Measurements from ENCODE around the gene TPST2. TPM values are rescaled to one million over a fixed set of nuclear protein-coding genes. Genes with fewer than 3 reads are reported as not detected.
A peak's percentile ranks its signal among the peaks of the same experiment; 100 is the strongest.

The TPST2 gene
- total RNA-seq, 1 donor from 2014 or later = 63.1 TPM

DNA sequence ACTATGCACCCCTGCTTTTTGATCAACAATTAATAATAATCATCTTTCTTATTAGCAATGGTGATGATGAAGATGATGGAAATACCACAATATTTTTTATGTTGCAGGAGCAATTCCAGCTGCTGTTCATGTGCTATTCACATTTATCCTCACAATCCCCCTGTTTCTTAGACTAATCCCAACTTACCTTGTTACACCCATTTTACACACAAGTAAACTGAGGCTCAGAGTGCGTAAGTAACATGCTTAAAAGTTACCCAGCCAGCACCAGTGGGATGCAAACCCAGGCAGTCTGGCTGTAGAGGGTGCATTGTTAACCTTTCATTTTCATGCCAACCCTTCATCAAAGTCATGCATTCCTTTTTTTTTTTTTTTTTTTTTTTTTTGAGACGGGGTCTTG is 30.3 kb upstream of the TPST2 start:
- Histone ChIP-seq H3K4me3 (no peak overlapping the region), H3K36me3 (no peaks in the 10 kb centered on the region), H3K27me3 (ENCODE audit: low read depth) (no peaks in the 10 kb centered on the region), H3K4me1 (peaks cover 30% of the 10 kb centered on the region), H3K27ac (no peak overlapping the region), H3K9me3 (no peaks in the 10 kb centered on the region)
- no peak for ATAC-seq
- TF ChIP-seq, protein P1, sequence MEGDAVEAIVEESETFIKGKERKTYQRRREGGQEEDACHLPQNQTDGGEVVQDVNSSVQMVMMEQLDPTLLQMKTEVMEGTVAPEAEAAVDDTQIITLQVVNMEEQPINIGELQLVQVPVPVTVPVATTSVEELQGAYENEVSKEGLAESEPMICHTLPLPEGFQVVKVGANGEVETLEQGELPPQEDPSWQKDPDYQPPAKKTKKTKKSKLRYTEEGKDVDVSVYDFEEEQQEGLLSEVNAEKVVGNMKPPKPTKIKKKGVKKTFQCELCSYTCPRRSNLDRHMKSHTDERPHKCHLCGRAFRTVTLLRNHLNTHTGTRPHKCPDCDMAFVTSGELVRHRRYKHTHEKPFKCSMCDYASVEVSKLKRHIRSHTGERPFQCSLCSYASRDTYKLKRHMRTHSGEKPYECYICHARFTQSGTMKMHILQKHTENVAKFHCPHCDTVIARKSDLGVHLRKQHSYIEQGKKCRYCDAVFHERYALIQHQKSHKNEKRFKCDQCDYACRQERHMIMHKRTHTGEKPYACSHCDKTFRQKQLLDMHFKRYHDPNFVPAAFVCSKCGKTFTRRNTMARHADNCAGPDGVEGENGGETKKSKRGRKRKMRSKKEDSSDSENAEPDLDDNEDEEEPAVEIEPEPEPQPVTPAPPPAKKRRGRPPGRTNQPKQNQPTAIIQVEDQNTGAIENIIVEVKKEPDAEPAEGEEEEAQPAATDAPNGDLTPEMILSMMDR (IDR thresholded peaks at IDR 0.05) = no peak
- intact Hi-C loops (cut with DNase I) = no loop called here
- DNase-seq = no peak

DNA sequence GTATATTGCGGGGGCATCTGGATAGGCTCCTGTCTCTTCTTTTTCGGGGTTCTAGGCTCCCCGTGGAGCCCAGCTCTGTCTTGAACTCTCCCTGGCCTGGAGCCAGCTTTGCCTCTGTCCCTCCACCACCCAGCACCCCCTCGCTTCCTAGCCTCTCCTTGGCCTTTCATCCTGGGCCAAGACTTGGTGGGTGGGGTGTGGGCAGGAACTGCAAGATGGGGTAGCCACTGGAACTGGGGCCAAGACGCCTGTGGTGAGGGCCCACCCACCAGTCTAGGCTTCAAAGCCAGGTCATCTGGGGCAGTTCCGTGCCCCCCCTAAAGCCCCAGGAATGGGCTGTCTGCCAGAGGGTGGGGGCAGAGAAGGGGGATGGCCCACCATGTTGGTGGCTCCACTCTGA is 29.6 kb upstream of the TPST2 start:
- no peaks in the 10 kb centered on the region for H3K9me3 ChIP-seq
- TF ChIP-seq, protein P1 (IDR thresholded peaks at IDR 0.05) = no peak
- no peak overlapping the region for H3K4me3 ChIP-seq
- ATAC-seq (peak in 1 of 2 donors; percentile 33), DNase-seq (no peak)
- H3K36me3 ChIP-seq = no peaks in the 10 kb centered on the region
- intact Hi-C loops (cut with DNase I) = no loop called here
- H3K4me1 ChIP-seq = peaks cover 30% of the 10 kb centered on the region
- peaks cover under 1% of the 10 kb centered on the region for H3K27me3 ChIP-seq (ENCODE audit: low read depth)
- H3K27ac ChIP-seq = no peak overlapping the region

DNA sequence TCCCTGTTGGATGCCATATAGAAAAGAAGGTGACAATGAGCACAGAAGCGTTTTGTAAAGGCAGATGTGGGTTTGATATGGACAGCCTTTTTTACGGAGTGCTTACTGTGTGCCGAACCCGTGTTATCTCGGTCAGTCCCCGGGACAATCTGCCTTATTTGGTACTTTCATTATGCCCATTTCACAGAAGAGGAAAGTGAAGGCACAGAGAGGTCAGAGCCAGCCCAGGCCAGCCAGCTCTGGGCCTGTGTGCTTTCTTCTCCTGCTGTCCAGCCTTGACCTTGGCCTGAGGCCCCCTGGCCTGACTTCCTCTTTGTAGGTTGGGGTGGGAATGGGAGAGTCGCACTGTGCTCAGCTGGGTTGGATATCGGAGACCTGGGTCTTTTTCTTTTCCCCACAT is 28.5 kb upstream of the TPST2 start:
- H3K27ac ChIP-seq = peak overlapping the region; percentile 24
- DNase-seq = no peak
- peaks cover 30% of the 10 kb centered on the region for H3K4me1 ChIP-seq
- no peak overlapping the region for H3K4me3 ChIP-seq
- H3K36me3 ChIP-seq = no peaks in the 10 kb centered on the region
- H3K9me3 ChIP-seq = no peaks in the 10 kb centered on the region
- H3K27me3 ChIP-seq (ENCODE audit: low read depth) = peaks cover 5% of the 10 kb centered on the region
- no peak for ATAC-seq
- intact Hi-C loops (cut with DNase I) = no loop called here
- TF ChIP-seq, protein P1 (IDR thresholded peaks at IDR 0.05) = no peak

DNA sequence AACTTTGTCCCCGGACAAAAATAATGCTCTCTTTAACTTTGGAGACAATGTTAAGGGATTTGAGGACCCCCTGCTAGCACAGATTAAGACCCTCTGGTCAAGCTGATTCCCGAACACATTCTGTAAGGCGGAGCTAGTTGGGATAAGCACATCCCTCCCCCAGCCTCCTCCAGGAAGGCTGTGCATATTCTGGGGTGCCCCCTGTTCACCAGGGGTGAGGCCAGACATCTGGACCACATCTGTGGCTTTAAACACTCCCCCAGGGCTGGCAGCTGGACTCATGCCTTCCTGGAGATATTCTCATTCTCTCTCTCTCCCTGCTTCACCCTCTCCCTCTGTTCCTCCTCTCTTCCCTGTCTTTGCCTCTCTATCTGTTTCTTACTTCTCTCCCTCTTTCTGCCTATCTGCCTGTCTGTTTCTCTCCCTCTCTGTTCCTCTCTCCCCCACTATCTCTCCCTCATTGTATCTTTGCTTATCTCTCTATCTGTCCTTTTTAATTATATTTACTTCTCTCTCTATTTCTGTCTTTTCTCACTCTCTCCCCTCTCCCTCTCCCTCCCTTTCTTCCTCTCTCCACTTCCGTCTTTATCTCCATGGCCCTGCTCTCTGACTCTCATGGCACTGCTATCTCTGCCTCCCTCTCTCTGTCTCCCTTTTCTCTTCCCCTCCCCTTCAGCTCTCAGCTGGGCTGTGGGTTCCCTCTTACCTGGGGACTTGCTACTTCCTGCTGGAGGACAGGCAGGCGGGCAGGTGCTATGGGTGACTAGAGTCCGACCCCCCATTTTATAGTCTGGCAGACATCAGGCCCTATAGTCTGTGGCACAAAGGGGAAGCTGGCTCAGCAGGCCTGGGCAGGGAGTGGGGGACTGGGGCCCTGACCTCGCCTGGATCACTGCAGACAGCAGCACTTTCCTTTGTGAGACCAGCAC is 27.6 kb upstream of the TPST2 start, which contains the start of gene CRYBB1:
Gene CRYBB1 (minus strand): TSS at position 757 of the 929 bp plus-strand sequence. CDS start 1,708 bp downstream, outside the sequence.
- intact Hi-C loops (cut with DNase I) = no loop called here
- peak within 1 kb of the TSS; percentile 24 for H3K27ac ChIP-seq
- peak in 1 of 2 donors; percentile 53 for ATAC-seq

DNA sequence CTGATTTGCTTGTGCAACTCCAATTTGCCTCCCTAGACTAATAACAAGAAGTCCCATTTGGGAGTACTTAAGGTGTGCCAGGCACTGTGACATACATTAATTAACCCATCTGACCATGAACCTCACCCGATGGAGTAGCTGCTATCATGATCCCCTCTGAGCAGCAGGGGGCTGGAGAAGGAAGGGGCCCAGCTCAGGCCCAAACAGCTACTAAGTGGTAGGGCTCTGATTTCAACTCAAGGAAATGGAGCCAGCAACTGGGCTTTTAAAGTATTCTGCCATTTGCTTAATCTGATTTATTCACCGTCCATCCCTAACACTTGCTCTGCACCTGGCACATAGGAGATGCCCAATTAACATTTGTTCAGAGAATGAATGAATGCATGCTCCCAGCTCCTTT is 26.7 kb upstream of the TPST2 start:
- Histone ChIP-seq H3K36me3 (no peaks in the 10 kb centered on the region), H3K27me3 (ENCODE audit: low read depth) (peaks cover 5% of the 10 kb centered on the region), H3K27ac (no peak overlapping the region), H3K4me3 (no peak overlapping the region), H3K4me1 (peaks cover 30% of the 10 kb centered on the region), H3K9me3 (no peaks in the 10 kb centered on the region)
- TF ChIP-seq, protein P1 (IDR thresholded peaks at IDR 0.05) = no peak
- intact Hi-C loops (cut with DNase I) = no loop called here
- DNase-seq (no peak), ATAC-seq (no peak)

More for the DNA sequence above, 27.6 kb upstream of the TPST2 start, which contains the start of gene CRYBB1:
- no peak for DNase-seq
- Histone ChIP-seq H3K36me3 (no peaks in the 10 kb centered on the region), H3K27me3 (ENCODE audit: low read depth) (peaks cover 5% of the 10 kb centered on the region), H3K4me1 (peaks cover 30% of the 10 kb centered on the region), H3K4me3 (no peak within 1 kb of the TSS), H3K9me3 (no peaks in the 10 kb centered on the region)
- TF ChIP-seq, protein P1 (IDR thresholded peaks at IDR 0.05) = no peak

Data from lower lobe of right lung (tissue), 2 donors.